GM12874 (cell line): ENCODE measurements around the gene HOXA13.

ENCODE experiments used
- TF ChIP-seq, protein P1 (sequence below): IDR thresholded peaks from 2 replicates; pipeline ENCODE4 v1.5.1; 2011; ENCODE audit warnings: low read depth, mild to moderate bottlenecking, control low read depth, low read length, moderate library complexity; ENCODE audit not compliant: insufficient read depth

Gene HOXA13

GRCh38 chr7:27168265-27168947 is 31.5 kb downstream of the HOXA13 start:
- TF ChIP-seq, protein P1, sequence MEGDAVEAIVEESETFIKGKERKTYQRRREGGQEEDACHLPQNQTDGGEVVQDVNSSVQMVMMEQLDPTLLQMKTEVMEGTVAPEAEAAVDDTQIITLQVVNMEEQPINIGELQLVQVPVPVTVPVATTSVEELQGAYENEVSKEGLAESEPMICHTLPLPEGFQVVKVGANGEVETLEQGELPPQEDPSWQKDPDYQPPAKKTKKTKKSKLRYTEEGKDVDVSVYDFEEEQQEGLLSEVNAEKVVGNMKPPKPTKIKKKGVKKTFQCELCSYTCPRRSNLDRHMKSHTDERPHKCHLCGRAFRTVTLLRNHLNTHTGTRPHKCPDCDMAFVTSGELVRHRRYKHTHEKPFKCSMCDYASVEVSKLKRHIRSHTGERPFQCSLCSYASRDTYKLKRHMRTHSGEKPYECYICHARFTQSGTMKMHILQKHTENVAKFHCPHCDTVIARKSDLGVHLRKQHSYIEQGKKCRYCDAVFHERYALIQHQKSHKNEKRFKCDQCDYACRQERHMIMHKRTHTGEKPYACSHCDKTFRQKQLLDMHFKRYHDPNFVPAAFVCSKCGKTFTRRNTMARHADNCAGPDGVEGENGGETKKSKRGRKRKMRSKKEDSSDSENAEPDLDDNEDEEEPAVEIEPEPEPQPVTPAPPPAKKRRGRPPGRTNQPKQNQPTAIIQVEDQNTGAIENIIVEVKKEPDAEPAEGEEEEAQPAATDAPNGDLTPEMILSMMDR: no peak

DNA sequence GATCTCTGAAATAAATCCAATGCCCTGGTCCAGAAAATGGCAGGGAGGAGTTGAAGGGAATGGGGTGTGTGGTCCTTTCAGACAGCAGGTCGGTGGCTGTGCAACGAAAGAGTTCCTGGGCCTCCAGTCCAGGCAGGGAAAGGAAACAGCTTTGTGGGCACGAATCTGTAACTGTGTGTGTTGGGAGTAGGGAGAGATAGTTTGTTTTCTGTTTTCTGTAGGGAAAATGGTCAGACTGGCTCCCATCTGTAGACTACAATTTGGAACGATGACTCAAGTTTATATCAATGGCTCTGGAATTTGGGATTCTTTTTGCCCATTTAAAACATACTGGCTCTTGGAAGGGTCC is 32.0 kb downstream of the HOXA13 start:
- TF ChIP-seq, protein P1: no peak

- TF ChIP-seq, protein P1: no peak
Measured at GRCh38 chr7:27166531-27167505, 33.1 kb downstream of the HOXA13 start.

GRCh38 chr7:27165996-27166530 is 33.8 kb downstream of the HOXA13 start:
- TF ChIP-seq, protein P1: no peak

DNA sequence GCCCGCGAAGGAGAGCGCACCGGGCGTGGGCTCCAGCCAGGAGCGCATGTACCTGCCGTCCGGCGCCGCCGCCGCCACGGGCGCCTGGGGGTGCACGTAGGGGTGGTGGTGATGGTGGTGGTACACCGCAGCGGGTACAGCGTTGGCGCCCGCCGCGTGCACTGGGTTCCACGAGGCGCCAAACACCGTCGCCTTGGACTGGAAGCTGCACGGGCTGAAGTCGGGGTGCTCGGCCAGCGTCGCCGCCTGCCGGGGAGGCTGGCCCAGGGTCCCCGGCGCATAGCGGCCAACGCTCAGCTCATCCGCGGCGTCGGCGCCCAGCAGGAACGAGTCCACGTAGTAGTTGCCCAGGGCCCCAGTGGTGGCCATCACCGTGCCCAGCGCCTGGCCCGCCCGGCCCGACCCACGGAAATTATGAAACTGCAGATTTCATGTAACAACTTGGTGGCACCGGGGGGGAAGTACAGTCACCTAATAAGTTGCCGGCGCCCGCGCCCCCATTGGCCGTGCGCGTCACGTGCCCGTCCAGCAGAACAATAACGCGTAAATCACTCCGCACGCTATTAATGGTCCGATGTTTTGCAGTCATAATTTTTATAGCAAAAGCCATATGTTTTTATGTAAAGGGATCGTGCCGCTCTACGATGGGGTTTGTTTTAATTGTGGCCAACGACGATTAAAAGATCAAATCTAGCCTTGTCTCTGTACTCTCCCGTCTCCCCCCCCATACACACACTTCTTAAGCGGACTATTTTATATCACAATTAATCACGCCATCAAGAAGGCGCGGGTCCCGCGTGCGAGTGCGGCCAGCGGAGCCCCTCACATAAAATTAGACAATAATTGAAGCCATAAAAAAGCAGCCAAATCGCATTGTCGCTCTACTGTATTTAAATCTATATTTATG is 34.5 kb downstream of the HOXA13 start, which contains the start of gene HOXA9:
TSS of gene HOXA9 (minus strand) at position 449 of the 907 bp plus-strand sequence. CDS start at position 369, 80 bp downstream.
- TF ChIP-seq, protein P1: no peak

DNA sequence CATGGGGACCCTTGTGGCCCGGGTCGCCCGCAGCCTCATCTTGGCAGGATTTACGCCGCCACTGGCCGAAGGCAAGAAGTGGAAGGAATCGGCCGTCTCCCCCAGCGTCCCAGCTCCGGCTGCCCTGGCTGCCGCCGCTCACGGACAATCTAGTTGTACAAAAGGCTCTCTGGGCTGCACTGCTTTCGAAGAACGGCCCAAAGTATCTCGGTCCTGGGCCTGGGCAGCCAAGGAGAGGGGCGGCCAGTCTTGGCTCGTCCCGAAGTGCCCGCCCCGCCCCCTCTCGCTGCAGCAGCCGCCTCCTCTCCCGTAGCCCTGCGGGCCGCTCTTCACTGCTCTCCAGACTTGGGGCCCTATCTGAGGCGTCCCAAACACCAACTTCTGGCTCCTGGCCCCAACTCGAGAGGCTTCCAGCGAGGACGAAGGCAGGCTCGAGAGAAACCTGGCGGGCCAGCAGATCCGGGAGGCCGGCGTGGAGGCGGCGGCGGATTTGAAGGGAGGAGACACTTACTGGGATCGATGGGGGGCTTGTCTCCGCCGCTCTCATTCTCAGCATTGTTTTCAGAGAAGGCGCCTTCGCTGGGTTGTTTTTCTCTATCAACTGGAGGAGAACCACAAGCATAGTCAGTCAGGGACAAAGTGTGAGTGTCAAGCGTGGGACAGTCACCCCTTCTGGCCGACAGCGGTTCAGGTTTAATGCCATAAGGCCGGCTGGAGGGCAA is 35.4 kb downstream of the HOXA13 start:
- TF ChIP-seq, protein P1: 0 out of 2 replicates have a peak, but pooled peaks have one; percentile 10
